Fibroblast of lung (primary cell): ENCODE results near the gene POU3F3. TPM values are rescaled to one million over a fixed set of nuclear protein-coding genes. Genes with fewer than 3 reads are reported as not detected.

Experiments
- DNase-seq, 2 donors: peaks; one replicate each; pipeline versions ENCODE4 v3.0.0 to v3.0.0-alpha.2; 2010; ENCODE audit warnings: low read depth in 2 of 2
- H2AFZ ChIP-seq: 2 replicates; pipeline ENCODE4 v1.5.1; 2012; ENCODE audit warnings: low read length, control low read depth, inconsistent platforms
- H3K27ac ChIP-seq: 2 replicates; pipeline ENCODE4 v1.5.1; 2011; ENCODE audit warnings: low read length, control low read depth; ENCODE audit not compliant: insufficient read depth
- H3K27me3 ChIP-seq: 2 replicates; pipeline ENCODE4 v1.5.1; 2011; ENCODE audit warnings: mild to moderate bottlenecking, low read length; ENCODE audit not compliant: control insufficient read depth, insufficient read depth
- H3K36me3 ChIP-seq: 2 replicates; pipeline ENCODE4 v1.5.1; 2011; ENCODE audit warnings: low read length; ENCODE audit not compliant: control insufficient read depth, insufficient read depth
- H3K4me1 ChIP-seq: 2 replicates; pipeline ENCODE4 v1.5.1; 2011; ENCODE audit warnings: low read length; ENCODE audit not compliant: control insufficient read depth, insufficient read depth; ENCODE audit errors: extremely low read depth
- H3K4me2 ChIP-seq: 2 replicates; pipeline ENCODE4 v1.5.1; 2011; ENCODE audit warnings: low read length, control low read depth; ENCODE audit not compliant: insufficient read depth; ENCODE audit errors: extremely low read depth
- H3K4me3 ChIP-seq, 4 experiments: fragments of 200-600 bp in 1 of 4; sonication (generic) in 1 of 4; replicated peaks in 1 of 4; 2 replicates each; pipeline ENCODE4 v1.5.1; 2011 to 2016; ENCODE audit warnings: low read length in 4 of 4, low read depth in 3 of 4, mild to moderate bottlenecking in 3 of 4, control low read depth in 2 of 4, inconsistent platforms in 1 of 4, mixed read lengths in 1 of 4; ENCODE audit not compliant: insufficient read depth in 1 of 4; ENCODE audit errors: control extremely low read depth in 1 of 4
- H3K79me2 ChIP-seq: 2 replicates; pipeline ENCODE4 v1.5.1; 2012; ENCODE audit warnings: mild to moderate bottlenecking, low read length, inconsistent platforms; ENCODE audit not compliant: control insufficient read depth, insufficient read depth
- H3K9ac ChIP-seq: 2 replicates; pipeline ENCODE4 v1.5.1; 2011; ENCODE audit warnings: mild to moderate bottlenecking, low read length, control low read depth; ENCODE audit not compliant: insufficient read depth
- H3K9me3 ChIP-seq: 2 replicates; pipeline ENCODE4 v1.5.1; 2012; ENCODE audit warnings: low read depth, low read length; ENCODE audit not compliant: control insufficient read depth, insufficient read depth
- H4K20me1 ChIP-seq: 2 replicates; pipeline ENCODE4 v1.5.1; 2011; ENCODE audit warnings: low read length; ENCODE audit not compliant: control insufficient read depth, insufficient read depth; ENCODE audit errors: extremely low read depth
- EZH2 ChIP-seq: IDR thresholded peaks from 2 replicates; pipeline ENCODE4 v1.5.1; 2012; ENCODE audit warnings: low read length, control low read depth, mild to moderate bottlenecking; ENCODE audit errors: missing control alignments
- polyA plus RNA-seq, 2 donors: library from polyadenylated mRNA; depleted of rRNA in 1 of 2; stranded (reverse) in 1 of 2; unstranded in 1 of 2; fragments of >200 nt; gene quantifications; 2 replicates each; pipeline ENCODE4 v1.2.1, GENCODE V29; 2011 to 2012; ENCODE audit warnings: missing spikeins in 1 of 2
- total RNA-seq: library from RNA; depleted of rRNA; stranded (reverse); fragments of >200 nt; gene quantifications from 2 replicates; pipeline ENCODE4 v1.2.1, GENCODE V29; 2014
- TF ChIP-seq, protein P1 (sequence below), 2 donors: IDR thresholded peaks in 1 of 2; conservative IDR thresholded peaks in 1 of 2; 1 replicate in 1 of 2; 2 replicates in 1 of 2; pipeline ENCODE4 v1.5.1; 2011 to 2012; ENCODE audit warnings: low read length in 2 of 2, control low read depth in 1 of 2, inconsistent platforms in 1 of 2, low read depth in 1 of 2, mild to moderate bottlenecking in 1 of 2

The POU3F3 gene
- total and polyA plus RNA-seq, 2 donors (not counting 1 experiment from before 2014, with no cell fraction given), result 0.01 TPM; not detected in 1

DNA sequence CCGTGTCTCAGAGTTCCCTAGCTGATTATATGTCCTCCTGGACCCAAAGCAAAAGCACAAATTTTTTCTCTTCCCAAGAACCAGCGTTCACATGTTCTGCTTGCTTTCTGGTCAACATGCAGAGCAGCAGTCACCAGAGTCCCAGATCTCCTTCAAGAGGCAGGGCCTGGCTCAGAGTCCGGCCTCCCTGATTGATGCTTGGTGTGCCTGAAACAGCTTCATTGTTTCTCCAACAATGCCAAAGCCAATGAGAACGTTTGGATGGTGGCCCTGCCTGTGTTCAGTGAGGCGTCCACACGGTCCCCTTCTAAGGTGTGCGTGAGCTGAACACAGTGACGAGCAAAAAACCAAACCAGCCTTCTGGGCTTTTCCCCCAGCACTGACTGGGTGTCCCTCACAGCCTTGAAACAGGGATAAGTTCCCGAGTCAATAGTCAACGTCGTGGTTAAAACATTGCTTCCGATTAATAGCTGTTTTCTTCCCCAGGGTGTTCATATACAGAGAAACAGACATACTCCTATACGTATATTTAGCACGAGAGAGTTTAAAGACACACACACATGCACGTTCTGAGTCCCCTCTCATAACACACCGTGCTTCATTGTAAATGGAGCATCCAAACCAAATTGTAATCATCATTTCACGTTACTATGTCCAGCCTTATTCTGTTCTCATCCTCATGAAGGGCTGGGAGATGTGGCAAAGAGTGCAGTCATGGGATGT lies 19.3 kb upstream of the POU3F3 start:
- no peaks in the 10 kb centered on the region for H3K27me3 ChIP-seq
- no peak overlapping the region for H2AFZ ChIP-seq
- no peaks in the 10 kb centered on the region for H3K9me3 ChIP-seq
- H3K27ac ChIP-seq, result no peak overlapping the region
- no peak overlapping the region for H3K4me2 ChIP-seq
- TF ChIP-seq, protein P1, sequence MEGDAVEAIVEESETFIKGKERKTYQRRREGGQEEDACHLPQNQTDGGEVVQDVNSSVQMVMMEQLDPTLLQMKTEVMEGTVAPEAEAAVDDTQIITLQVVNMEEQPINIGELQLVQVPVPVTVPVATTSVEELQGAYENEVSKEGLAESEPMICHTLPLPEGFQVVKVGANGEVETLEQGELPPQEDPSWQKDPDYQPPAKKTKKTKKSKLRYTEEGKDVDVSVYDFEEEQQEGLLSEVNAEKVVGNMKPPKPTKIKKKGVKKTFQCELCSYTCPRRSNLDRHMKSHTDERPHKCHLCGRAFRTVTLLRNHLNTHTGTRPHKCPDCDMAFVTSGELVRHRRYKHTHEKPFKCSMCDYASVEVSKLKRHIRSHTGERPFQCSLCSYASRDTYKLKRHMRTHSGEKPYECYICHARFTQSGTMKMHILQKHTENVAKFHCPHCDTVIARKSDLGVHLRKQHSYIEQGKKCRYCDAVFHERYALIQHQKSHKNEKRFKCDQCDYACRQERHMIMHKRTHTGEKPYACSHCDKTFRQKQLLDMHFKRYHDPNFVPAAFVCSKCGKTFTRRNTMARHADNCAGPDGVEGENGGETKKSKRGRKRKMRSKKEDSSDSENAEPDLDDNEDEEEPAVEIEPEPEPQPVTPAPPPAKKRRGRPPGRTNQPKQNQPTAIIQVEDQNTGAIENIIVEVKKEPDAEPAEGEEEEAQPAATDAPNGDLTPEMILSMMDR (conservative IDR thresholded peaks at IDR 0.05 in 1 of 2, IDR thresholded peaks at IDR 0.05 in 1 of 2; ENCODE audit: low read depth in 1 of 2, low read length in 2 of 2), result no peak
- TF ChIP-seq EZH2, result no peak
- no peak overlapping the region for H3K9ac ChIP-seq
- H3K4me3 ChIP-seq, result no peak overlapping the region
- no peaks in the 10 kb centered on the region for H3K36me3 ChIP-seq
- no peaks in the 10 kb centered on the region for H3K4me1 ChIP-seq
- no peaks in the 10 kb centered on the region for H4K20me1 ChIP-seq
- H3K79me2 ChIP-seq, result no peaks in the 10 kb centered on the region
- no peak for DNase-seq

DNA sequence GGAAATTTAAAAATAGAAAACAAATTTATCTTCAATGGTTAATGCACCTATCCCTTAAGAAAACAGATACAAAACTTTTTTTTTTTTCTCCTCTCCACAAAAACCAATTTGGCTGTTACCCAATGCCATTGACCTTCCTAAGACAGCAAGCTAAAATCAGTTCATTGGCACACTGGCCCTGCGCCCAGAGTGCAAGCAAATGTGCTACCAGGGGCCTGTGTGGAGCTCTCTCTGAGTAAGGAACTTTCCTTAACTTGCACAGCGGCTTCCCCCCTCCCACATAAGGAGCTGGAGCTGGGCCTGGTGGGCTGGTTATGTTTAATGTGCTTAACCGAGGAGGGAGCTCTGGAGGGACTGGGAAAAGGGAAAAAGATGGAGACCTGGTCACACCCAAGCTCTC lies 17.6 kb upstream of the POU3F3 start:
- Histone ChIP-seq H3K36me3 (no peaks in the 10 kb centered on the region), H3K4me3 (no peak overlapping the region), H3K4me2 (no peak overlapping the region), H4K20me1 (no peaks in the 10 kb centered on the region), H3K79me2 (no peaks in the 10 kb centered on the region), H3K27ac (no peak overlapping the region), H3K27me3 (no peaks in the 10 kb centered on the region), H3K9me3 (no peaks in the 10 kb centered on the region), H3K4me1 (no peaks in the 10 kb centered on the region), H2AFZ (no peak overlapping the region), H3K9ac (no peak overlapping the region)
- peak in 1 of 2 donors; percentile 10 for DNase-seq
- TF ChIP-seq EZH2, result no peak
- TF ChIP-seq, protein P1 (conservative IDR thresholded peaks at IDR 0.05 in 1 of 2, IDR thresholded peaks at IDR 0.05 in 1 of 2; ENCODE audit: low read depth in 1 of 2, low read length in 2 of 2), result no peak

DNA sequence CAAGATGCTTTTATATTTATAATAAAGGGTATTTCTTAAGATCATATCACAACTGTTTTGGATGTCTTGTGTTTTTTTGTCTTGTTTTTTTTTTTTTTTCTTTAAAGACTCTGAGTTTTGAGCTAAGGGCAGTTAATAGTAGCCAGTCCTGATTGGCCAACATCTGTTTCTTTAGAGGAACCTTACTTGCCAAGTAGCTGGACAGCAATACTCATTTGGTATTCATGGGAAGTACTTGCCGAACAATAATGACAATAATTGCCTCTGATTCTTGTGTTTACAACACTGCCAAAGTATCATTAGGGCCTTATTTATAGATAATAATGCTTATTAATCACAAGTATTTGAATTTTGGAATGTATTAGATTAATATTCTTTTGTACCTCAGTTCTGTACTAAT lies 17.1 kb upstream of the POU3F3 start:
- H4K20me1 ChIP-seq, result no peaks in the 10 kb centered on the region
- H3K4me3 ChIP-seq, result no peak overlapping the region
- no peak overlapping the region for H3K4me2 ChIP-seq
- H3K9ac ChIP-seq, result no peak overlapping the region
- no peaks in the 10 kb centered on the region for H3K79me2 ChIP-seq
- no peaks in the 10 kb centered on the region for H3K36me3 ChIP-seq
- H3K9me3 ChIP-seq, result no peaks in the 10 kb centered on the region
- no peaks in the 10 kb centered on the region for H3K4me1 ChIP-seq
- H3K27ac ChIP-seq, result no peak overlapping the region
- H3K27me3 ChIP-seq, result no peaks in the 10 kb centered on the region
- DNase-seq, result no peak
- H2AFZ ChIP-seq, result no peak overlapping the region
- TF ChIP-seq EZH2, result no peak
- TF ChIP-seq, protein P1 (conservative IDR thresholded peaks at IDR 0.05 in 1 of 2, IDR thresholded peaks at IDR 0.05 in 1 of 2; ENCODE audit: low read depth in 1 of 2, low read length in 2 of 2), result no peak
